Activated CD8-positive, alpha-beta memory T cell treated with anti-CD3 and anti-CD28 coated beads for 1 hour (primary cell): ENCODE data around the gene TSPAN16.

ENCODE experiments used
- DNase-seq, 2 donors: peaks; one replicate each; pipeline ENCODE4 v3.0.0-alpha.2; 2020; ENCODE audit warnings: low read depth in 1 of 2; ENCODE audit errors: extremely low read depth in 1 of 2

The TSPAN16 gene

GRCh38 chr19:11295665-11296245 is at the start of gene TSPAN16:
Gene TSPAN16, plus strand, starts transcription at chr19:11296160. Its CDS starts 138 bp downstream, at chr19:11296298.
- DNase-seq, result no peak

DNA sequence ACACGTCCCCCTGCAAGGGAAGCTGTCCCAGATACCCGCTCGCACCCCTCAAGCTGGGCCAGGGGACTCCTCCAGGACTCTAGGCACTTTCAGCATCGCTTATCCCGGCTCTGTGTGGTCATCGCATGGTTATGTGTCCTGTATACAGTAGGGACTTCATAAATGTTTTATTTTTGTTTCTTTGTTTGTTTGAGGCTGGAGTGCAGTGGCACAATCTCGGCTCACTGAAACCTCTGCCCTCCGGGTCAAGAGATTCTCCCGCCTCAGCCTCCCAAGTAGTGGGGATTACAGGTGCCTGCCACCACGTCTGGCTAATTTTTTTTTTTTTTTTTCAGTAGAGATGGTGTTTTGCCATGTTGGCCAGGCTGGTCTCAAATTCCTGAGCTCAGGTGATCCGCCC is 49.0 kb upstream of the TSPAN16 start:
- DNase-seq, result no peak

DNA sequence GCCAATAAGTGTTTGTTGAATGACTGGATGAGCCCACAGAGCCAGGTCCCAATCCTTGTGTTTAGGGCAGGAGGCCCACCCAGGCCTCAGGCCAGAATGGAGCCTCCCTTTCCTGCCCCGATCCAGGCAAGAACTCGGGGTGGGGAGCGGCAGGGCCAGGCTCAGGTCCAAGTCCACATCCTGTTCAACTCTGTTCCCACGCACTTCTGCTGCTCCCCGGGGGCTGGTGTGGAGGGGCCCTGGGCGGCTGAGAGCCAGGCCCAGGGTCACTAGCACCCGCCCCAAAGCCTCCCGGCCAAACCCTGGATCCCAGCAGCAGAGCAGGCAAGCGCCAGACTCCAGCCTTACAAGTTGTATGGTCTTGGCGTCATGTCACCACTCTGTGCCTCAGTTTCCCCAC is 48.6 kb upstream of the TSPAN16 start:
- DNase-seq, result no peak

DNA sequence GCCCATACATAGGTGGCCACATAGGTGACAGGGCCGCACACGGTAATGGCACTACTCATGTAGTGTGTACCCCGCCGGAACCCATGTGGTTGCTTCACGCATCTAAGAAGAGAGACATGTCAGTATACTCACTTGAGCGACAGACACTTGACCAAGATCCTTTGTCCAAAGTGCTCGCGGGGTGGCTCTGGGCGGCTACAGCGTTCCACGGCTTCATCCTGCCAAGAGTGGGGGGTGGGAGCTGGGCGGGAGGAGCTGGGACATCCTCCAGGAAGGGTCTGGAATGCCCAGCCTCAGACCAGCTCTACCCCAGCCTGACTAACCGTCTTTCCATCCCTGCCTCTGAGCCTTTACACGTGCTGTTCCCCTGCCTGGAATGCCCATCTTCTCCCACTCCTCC is 48.0 kb upstream of the TSPAN16 start:
- no peak for DNase-seq

GRCh38 chr19:11248852-11249251 is 47.1 kb upstream of the TSPAN16 start:
- no peak for DNase-seq

- no peak for DNase-seq
Observed at GRCh38 chr19:11251217-11251616, 44.7 kb upstream of the TSPAN16 start.

GRCh38 chr19:11251650-11252314 is 44.2 kb upstream of the TSPAN16 start:
- no peak for DNase-seq

DNA sequence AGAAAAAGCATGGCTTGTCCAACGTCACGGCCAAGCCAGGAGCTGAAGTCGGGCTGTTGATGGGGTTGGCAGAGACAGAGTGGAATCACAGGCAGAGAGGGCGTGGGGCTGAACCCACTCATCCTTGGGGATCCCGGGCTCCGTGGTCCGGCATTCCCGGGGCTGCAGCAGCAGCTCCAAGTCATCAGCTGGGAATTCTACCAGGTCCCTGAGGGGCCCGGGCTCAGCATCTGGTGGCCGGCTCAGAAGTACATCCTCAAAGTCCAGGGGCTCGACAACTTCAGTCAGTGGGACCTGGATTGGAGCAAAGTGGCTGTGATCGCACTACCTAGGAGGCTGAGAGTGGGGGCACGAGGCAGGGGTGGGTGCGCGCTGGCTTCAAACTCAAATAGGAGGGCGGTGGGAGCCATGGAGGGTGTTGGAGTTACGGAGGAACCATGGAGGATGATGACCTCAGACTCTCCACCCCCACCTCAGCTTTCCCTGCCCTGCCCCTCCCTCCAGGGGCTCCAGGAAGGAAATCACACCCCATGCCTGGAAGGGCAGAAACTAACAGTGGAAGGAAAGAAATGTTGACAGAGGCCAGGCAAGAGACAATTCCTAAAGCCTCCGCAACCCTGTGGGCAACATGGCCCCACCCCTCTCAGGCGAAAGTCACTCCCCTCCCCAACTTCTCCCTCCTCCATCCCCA is 43.1 kb upstream of the TSPAN16 start:
- no peak for DNase-seq

GRCh38 chr19:11254666-11255065 is 41.3 kb upstream of the TSPAN16 start:
- DNase-seq, result no peak

GRCh38 chr19:11256189-11256588 is 39.8 kb upstream of the TSPAN16 start:
- DNase-seq, result no peak

GRCh38 chr19:11257846-11258380 is 38.0 kb upstream of the TSPAN16 start:
- no peak for DNase-seq

DNA sequence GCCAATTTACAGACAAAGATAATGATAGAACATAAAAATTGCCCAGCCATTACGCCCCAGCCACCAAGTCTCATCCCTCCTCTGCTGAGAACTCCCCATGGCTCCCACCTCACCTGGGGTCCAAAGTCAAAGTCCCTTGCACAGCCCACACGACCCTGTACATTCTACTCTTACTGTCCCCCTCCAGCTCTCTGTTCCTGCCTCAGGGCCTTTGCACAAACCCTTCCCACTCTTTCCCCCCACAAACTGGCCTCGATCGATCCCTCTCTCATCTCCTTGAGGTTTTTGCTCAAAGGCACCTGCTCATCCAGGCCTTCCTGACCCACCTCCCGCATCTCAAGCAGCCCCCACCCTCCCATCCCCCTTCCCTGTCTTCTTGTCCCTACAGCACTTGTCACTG is 35.0 kb upstream of the TSPAN16 start:
- no peak for DNase-seq

- DNase-seq, result no peak
Observed at GRCh38 chr19:11261431-11261970, 34.5 kb upstream of the TSPAN16 start.

DNA sequence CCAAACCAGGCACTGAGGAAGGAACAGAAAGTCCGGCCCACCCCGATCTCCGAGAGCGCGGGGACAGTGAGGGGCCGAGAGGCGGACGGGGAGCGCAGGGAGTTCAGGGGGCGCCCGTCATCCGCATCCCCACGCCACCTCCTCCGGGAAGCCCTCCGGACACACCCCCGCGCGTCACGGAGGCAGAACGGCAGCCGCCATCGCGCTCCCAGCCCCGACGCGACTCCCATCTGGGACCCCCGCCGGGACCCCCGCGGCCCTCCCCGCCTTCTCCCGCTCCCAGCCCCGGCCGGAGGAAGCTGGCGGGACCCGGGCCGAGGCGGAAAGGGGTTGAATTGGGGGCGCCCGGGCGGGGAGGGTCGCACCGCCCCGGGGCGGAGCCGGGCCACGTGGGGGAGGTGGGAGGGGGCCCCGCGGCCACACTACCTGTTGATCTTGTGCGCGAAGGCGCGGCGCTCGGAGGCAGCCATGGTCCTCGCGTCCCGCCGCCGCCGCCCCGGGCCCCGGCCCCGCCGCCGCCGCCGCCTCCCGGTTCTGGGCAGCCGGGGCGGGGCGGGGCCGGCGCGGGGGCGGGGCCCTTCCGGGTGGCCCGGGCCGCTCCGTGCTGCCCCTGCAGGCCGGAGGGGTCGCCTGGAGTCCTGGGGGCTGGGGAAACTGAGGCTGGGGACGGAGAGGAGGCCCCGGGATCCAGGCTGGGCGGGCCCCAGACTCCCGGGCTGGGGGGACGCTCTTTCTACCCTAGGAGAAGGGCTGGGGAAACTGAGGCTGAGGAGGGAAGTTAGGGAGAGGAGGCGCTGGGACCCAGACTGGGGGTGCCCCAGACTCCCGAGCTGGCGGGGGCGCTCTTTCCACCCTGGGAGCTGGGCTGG is 33.8 kb upstream of the TSPAN16 start, which contains the start of gene DOCK6:
Gene DOCK6, minus strand, starts transcription at position 554 of the 869 bp plus-strand sequence. Its CDS starts 84 bp downstream, at position 470.
- DNase-seq, result no peak

- no peak for DNase-seq
Observed at GRCh38 chr19:11263726-11264125, 32.2 kb upstream of the TSPAN16 start.

- no peak for DNase-seq
Observed at GRCh38 chr19:11264452-11265176, 31.3 kb upstream of the TSPAN16 start.

DNA sequence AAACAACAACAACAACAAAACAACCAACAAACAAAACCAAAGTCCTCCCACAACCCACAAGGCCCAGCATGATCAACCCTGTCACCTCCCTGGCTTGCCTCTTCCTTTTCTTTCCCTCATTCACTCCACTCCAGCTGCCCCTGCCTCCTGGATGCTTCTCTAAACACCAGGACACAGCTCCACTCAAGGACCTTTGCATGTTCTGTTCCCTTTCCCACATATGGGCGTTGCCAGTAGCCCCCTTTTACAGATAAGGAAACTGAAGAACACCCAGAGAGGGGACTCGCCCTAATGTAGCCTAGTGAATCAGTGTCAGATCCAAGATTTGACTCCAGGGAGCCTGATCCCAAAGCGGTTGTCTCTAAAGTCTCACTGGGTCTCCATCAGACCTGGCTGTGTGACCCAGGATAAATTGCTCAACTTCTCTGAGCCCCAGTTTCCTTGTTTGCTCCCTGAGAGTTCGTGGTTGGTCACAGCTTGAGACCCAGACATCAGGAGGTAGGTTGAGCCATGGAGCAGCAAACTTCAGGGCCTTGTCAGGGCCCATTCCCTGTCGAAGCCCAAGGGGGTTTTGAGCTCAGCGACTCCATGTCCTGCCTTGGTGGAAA is 30.7 kb upstream of the TSPAN16 start:
- DNase-seq, result no peak

GRCh38 chr19:11265785-11266236 is 30.1 kb upstream of the TSPAN16 start:
- DNase-seq, result no peak

- DNase-seq, result no peak
Observed at GRCh38 chr19:11267316-11268085, 28.5 kb upstream of the TSPAN16 start.
